GM12891 (cell line): ENCODE measurements around the gene TIE1.

ENCODE experiments used
- PAX5 ChIP-seq: IDR thresholded peaks from 2 replicates; pipeline ENCODE4 v1.6.1; 2011; ENCODE audit warnings: low read length, moderate library complexity, mild to moderate bottlenecking; ENCODE audit not compliant: insufficient read depth, severe bottlenecking
- POLR2A ChIP-seq: IDR thresholded peaks from 2 replicates; pipeline ENCODE4 v1.6.1; 2011; ENCODE audit warnings: low read depth, low read length, control low read depth
- POLR2AphosphoS5 ChIP-seq: IDR thresholded peaks from 2 replicates; pipeline ENCODE4 v1.6.1; 2011; ENCODE audit warnings: low read depth, low read length, control low read depth
- POU2F2 ChIP-seq: IDR thresholded peaks from 2 replicates; pipeline ENCODE4 v1.6.1; 2011; ENCODE audit warnings: low read depth, mild to moderate bottlenecking, control low read depth, low read length, moderate library complexity
- TAF1 ChIP-seq: IDR thresholded peaks from 2 replicates; pipeline ENCODE4 v1.6.1; 2011; ENCODE audit warnings: low read depth, low read length, control low read depth

DNA sequence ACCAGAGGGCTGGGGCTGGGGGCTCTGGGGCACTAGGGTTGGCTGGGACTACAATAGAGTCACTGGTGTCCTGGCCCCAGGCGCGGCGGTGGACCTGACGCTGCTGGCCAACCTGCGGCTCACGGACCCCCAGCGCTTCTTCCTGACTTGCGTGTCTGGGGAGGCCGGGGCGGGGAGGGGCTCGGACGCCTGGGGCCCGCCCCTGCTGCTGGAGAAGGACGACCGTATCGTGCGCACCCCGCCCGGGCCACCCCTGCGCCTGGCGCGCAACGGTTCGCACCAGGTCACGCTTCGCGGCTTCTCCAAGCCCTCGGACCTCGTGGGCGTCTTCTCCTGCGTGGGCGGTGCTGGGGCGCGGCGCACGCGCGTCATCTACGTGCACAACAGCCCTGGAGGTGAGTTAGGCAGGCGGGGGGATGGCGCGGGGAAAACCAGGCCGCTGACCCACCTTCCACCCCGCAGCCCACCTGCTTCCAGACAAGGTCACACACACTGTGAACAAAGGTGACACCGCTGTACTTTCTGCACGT is 4.1 kb downstream of the TIE1 start:
- TF ChIP-seq POLR2AphosphoS5 (no peak), TAF1 (no peak), POLR2A (no peak), POU2F2 (no peak), PAX5 (no peak)
